Measurements from ENCODE around the gene COG5. TPM values are rescaled to one million over a fixed set of nuclear protein-coding genes. Genes with fewer than 3 reads are reported as not detected.

Gene COG5
- total and polyA plus RNA-seq, 2 of the 4 experiments (the other 2 are of a cell fraction) = 18.5 to 27.4 TPM

DNA sequence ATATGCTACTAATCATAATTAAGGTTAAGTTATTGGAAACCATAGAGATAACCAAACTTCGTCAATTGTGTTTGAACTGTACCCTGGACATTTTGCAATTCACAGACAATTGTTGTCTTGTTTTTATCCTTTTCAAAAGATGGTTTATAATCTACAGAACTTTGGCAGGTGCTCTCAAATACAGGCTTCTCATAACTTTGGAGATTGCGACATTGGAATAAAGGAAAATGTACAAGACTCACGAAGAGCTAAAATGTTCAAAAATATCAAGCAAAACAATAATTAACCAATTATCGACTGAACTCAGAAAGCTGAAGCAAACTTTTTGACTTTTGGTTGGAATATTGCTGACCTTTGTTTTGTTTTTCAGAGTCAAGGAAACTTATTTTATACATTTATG is 182.3 kb downstream of the COG5 start:
- H4K8ac ChIP-seq (ENCODE audit: low read depth in 2 of 2, low read length in 2 of 2) = no peak overlapping the region
- no peak overlapping the region for H2BK120ac ChIP-seq (ENCODE audit: low read depth, low read length)
- no peaks in the 10 kb centered on the region for H3K9me3 ChIP-seq (ENCODE audit: control insufficient read depth, insufficient read depth, low read length)
- H2BK5ac ChIP-seq (ENCODE audit: low read depth, low read length, poor library complexity, severe bottlenecking) = no peak overlapping the region
- DNase-seq (no peak), ATAC-seq (ENCODE audit: low read depth) (no peak)
- no peak overlapping the region for H2BK20ac ChIP-seq (ENCODE audit: low read depth, low read length)
- BruUV-seq (replicated peaks) = no TSS peak
- ChIA-PET POLR2A (ENCODE audit: unreplicated experiment) (no interaction called here), CTCF (no interaction called here)
- no peaks in the 10 kb centered on the region for H3K27me3 ChIP-seq (ENCODE audit: control insufficient read depth, insufficient read depth, low read length)
- H3K36me3 ChIP-seq (ENCODE audit: control insufficient read depth, insufficient read depth, low read length) = no peaks in the 10 kb centered on the region
- no peak overlapping the region for H3K27ac ChIP-seq (ENCODE audit: insufficient read depth, low read length)
- dilution Hi-C loops (cut with HindIII; ENCODE audit: low sequenced_read_pairs, unreplicated experiment) (no loop called here), in situ Hi-C loops (cut with MboI; ENCODE audit: low sequenced_read_pairs) (no loop called here), intact Hi-C loops (cut with micrococcal nuclease) (no loop called here)
- no peak overlapping the region for H3K14ac ChIP-seq (replicated peaks; ENCODE audit: low read depth, low read length)
- H4K91ac ChIP-seq (ENCODE audit: insufficient read depth, low read depth, low read length) = no peak overlapping the region
- no peak overlapping the region for H2AFZ ChIP-seq (replicated peaks; ENCODE audit: low read length, poor library complexity)
- no peak overlapping the region for H3K4ac ChIP-seq (ENCODE audit: low read depth, low read length)
- no peak overlapping the region for H3K4me3 ChIP-seq (ENCODE audit: insufficient read depth, low read depth, low read length)
- H2BK15ac ChIP-seq (ENCODE audit: low read depth, low read length) = no peak overlapping the region
- peaks cover 4% of the 10 kb centered on the region; the same call in 1 of the 2 replicates for H3K9me1 ChIP-seq (ENCODE audit: insufficient read depth, low read length)
- TF ChIP-seq CEBPB (IDR thresholded peaks at IDR 0.05; ENCODE audit: low read depth, low read length) (peak; percentile 52; the same call in 1 of the 2 replicates), RAD21 (IDR thresholded peaks at IDR 0.05; ENCODE audit: low read length) (no peak)
- H3K9ac ChIP-seq (ENCODE audit: low read depth, low read length) = no peak overlapping the region
- no CpG with 5 or more reads among the region's 4 CpGs for WGBS, 2 experiments (ENCODE audit: extremely low coverage in 2 of 2, insufficient read length in 1 of 2)
- no peaks in the 10 kb centered on the region for H4K20me1 ChIP-seq (ENCODE audit: insufficient read depth, low read length)
- peaks cover 0 to 16% of the 10 kb centered on the region in 2 experiments; a peak in 2 of 4 replicates for H3K79me1 ChIP-seq (ENCODE audit: low read depth in 1 of 2, low read length in 2 of 2)
- peaks cover 4% of the 10 kb centered on the region; the same call in 1 of the 2 replicates for H3K4me1 ChIP-seq (ENCODE audit: control insufficient read depth, insufficient read depth, low read length)
- no peak overlapping the region for H2AK9ac ChIP-seq (replicated peaks; ENCODE audit: low read depth, low read length, poor library complexity)
- no peak overlapping the region for H4K5ac ChIP-seq (ENCODE audit: low read depth, low read length)
- no peak overlapping the region for H3K4me2 ChIP-seq (ENCODE audit: low read depth, low read length)
- H3K18ac ChIP-seq (ENCODE audit: low read depth, low read length) = no peak overlapping the region
- no peak overlapping the region for H3K23ac ChIP-seq (ENCODE audit: low read depth, low read length)
- no peak overlapping the region for H2AK5ac ChIP-seq (ENCODE audit: low read depth, low read length)
- H3K56ac ChIP-seq (ENCODE audit: extremely low read depth, insufficient read depth, low read length) = no peak overlapping the region

Measured in IMR-90 (cell line).